GM21423 (cell line): ENCODE measurements around the gene C17orf113.

Experiments
- ATAC-seq: cut with Tn5 transposase; IDR thresholded peaks from one replicate; pipeline ENCODE4 v1.9.1; 2021; ENCODE audit warnings: mild to moderate bottlenecking, moderate library complexity; ENCODE audit not compliant: unreplicated experiment

The C17orf113 gene

DNA sequence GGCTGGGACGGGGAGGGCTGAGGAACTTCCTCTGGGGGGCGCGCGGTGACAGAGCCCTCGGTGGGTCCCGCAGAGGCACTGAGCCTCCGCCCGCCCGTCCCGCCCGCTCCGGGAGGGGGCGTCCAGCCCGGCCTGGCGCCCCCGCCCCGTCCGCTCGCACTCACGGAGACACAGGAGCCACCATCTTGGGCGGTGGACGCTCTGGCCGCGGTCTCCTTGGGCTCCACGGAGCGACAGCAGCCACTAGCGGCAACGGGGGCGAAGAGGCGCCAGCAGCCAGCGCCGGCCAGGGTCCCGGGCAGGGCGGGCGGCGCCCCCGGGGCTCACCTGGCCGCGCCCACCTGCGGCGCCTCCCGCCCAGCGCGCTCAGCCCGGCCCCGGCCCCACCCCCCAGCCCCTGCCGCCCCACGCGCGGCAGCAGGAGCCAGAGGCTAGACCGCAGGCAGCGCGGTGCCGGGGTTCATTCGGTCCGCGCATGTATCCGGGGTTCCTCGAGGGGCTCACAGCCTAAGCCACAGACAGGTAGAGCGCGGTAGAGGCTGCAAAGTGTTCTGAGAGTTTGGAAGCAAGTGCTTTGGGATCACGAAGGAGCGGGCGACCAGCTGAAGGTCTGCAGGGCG is at the start of gene C17orf113:
Gene C17orf113, minus strand, starts transcription at position 209 of the 620 bp plus-strand sequence. CDS start 7,225 bp downstream, outside the sequence.
- ATAC-seq: no peak

DNA sequence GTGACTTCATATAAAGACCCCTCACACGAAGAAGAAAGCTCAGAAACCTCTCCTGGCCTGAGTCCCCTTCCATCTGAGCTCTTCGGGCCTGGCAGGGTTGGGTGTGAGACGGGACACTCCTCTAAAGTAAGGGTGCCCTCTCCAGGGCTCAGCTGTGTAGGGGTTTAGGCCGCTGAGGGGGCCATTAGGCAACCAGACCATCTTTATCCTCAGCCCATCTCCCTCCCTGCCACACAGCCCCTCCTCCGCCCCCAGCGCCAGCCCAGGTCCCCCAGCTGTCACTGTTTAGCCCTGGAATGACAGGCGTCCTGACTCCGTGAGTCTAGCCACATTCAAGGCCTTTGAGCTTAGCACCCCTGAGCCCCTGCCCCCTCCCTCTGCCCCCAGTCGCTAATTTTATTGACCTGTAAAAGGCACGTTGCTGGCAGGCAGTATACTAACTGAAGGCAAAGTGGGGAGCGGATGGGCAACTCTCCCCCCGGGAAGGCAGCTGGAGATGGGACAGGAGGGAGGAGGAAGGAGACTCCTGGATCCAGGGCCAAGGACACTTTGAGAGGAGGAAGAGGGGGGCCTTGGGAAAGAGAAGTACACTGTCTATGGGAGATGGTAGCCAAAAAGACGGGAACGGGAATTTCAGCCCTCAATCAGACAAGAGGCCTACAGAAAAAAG is 48.5 kb upstream of the C17orf113 start:
- no peak for ATAC-seq

DNA sequence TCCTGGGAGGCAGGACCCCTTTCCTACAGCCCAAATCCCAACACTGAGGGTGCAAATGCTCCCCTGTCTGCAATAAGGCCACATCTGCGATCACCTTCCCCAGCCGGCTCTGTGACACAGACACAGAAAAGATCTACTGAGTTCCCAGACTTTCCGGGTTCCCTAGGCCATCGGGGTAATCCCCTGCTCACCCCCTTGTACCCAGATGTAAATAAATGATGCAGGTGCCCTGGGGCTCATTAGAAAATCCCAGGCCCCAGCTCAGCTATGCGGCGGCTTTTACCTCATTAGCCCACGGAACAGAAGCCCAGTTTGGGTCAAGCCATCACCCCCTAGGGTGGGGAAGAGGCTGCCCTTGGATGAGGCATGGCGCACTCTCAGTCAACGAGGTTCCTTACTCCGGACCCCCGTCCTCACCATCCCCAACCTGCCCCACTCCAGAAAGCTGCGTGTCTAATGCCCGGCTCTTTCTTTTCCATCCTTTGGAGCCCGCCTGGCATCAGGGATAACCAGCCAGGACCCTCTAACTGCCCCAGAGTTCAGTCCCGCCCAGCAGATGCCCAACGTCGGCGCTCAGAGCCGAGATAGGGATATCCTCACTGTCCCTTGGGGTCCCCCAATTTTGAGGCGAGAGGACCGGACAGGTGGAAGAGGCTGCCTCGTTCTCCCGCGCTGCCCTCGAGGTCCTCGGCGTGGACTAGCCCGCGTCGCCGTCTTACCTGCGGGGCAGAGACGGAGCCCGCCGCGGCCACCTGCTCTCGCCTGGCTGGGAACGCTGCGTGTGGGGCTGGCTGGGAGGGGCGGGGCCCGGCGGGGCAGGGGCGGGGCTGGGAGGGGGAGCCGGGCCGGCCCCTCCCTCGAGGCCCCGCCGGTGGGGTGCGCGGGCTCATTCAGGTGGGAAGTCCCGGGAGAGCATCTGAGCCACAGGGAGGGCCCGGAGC is 47.6 kb upstream of the C17orf113 start, which contains the start of gene ZNF385C:
Gene ZNF385C, minus strand, starts transcription at position 783 of the 941 bp plus-strand sequence. CDS start 35,417 bp downstream, outside the sequence.
- ATAC-seq: no peak

DNA sequence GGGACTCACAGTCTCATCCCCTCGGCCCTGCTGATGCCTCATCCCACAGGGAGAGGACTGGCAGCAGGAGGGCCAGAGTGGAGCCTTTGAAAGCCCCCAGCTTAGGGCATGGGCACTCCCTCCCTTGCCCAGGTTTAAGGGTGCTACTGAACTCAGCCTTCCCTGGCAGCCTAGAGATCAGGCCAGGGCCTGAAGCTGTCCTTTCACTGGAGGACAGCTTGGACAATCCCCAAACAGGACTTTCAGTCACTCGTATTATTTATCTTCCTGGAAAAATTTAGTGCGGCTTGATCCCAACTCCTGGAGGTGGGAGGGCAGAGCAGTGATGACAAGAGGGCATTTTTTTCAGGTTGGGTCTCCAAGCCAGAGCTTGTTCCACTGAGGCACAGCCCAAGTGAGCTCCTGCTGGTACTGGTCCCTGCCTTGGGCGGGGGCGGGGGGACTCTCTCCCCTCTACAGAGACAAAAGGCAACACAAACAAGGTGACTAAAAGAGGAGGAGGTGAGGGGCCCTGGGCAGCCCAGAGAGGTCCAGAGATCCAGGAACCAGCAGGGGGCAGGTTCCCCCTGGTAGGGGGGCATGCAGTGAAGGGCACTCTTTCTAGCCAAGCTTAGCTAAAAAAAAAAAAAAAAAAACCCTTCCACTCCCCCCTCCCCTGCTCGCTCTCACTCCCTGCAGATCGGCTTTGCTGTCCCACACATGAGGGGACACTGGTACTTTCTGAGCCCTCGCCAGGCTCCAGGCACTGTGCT is 46.1 kb upstream of the C17orf113 start:
- no peak for ATAC-seq

DNA sequence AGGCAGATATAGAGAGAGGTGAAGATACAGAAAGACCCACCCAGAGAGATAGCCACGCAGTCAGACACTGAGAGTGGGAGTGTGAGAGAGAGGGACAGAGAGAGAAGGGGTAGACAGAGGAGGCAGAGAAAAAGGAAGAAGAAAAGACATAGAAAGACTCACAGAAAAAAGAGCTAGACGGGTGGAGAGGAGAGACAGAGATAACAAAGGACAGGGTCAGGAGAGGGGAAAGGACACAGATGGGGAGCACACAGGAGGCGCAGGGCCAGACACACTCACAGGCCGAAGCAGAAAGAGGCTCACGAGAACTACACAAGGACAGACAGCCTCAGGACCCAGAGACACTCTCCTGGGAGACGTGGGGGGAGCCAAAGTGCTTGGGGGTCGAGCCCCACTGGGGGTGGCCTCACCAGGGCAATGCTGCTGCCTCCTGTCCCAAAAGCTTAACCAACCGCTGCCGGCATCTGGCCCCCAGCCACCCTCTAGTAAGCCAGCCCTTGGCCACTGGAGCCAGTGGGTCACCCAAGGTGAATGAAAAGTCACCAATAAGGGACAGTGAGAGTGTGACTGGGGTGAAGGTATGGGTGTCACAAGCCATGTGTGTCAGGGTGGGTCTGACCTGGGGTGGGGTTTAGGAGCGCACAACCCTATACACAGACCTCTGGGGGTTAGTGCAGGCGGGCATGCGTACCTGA is 44.1 kb upstream of the C17orf113 start:
- no peak for ATAC-seq

DNA sequence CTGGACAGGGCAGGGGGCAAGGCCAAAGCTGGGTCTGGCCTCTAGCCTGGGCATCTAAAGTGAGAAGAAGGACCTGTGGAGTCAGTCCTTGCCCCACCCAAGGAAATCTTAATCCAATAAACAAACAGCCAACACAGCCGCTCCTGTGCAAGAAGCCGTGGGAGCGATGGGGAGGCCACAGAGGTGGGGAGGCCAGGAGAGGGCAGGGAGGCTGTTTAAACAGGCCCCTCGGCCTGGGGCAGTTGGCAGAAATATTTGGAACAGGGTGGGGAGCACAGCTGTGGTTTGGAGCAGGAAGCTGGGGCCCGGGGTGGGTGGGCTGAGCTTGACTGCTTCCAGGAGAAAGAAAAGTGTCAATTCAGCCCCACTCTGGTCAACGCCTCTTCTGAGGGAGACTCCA is 42.5 kb upstream of the C17orf113 start:
- no peak for ATAC-seq

DNA sequence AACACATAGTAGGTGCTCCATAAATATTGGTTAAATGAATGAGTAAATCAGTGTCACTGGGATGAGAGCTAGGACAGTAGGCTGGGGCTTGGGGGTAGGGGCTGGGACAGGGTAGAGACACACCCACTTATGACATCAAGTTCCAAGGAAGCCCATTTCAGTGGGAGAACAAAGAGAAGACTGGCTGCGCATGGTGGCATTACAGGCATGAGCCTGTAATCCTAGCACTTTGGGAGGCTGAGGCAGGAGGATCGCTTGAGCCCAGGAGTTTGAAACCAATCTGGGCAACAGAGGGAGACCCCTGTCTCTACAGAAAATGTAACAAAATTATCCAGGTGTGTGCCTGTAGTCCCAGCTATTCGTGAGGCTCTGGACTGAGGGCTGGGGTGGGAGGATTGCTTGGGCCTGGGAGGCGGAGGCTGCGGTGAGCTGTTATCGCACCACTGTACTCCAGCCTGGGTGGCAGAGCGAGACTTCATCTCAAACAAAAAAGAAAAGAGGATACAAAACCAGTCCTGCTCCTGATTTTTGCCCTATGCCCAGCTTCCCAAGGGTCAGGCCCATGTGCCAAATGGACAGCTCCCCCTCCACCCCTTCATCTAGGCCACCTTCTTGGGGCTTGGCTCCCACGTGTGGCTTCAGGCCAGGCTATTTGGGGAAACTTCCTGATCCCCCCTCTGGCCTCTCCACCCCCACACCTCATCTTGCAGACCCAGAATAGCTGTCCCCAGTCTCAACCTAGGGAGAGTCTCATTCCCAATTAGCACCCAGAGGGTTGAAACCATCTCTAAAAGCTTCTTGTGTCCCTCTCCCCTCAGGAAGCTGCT is 40.8 kb upstream of the C17orf113 start:
- no peak for ATAC-seq

DNA sequence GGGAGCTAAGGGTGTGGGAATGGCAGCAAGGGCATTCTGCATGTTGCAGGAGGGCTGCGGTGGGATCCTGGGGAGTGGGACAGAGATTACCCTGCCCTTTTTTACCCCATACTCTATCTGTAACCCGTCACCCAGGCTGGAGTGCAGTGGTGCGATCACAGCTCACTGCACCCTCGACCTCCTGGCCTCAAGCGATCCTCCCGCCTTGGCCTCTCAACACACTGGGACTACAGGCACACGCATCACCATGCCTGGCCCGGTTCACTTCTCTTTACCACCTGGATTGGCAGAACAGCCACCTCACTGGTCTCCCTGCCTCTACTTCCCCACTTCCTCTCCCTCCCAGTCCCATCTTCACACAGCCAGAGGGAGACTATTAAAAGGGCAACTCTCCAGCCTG is 38.3 kb upstream of the C17orf113 start:
- ATAC-seq: no peak

DNA sequence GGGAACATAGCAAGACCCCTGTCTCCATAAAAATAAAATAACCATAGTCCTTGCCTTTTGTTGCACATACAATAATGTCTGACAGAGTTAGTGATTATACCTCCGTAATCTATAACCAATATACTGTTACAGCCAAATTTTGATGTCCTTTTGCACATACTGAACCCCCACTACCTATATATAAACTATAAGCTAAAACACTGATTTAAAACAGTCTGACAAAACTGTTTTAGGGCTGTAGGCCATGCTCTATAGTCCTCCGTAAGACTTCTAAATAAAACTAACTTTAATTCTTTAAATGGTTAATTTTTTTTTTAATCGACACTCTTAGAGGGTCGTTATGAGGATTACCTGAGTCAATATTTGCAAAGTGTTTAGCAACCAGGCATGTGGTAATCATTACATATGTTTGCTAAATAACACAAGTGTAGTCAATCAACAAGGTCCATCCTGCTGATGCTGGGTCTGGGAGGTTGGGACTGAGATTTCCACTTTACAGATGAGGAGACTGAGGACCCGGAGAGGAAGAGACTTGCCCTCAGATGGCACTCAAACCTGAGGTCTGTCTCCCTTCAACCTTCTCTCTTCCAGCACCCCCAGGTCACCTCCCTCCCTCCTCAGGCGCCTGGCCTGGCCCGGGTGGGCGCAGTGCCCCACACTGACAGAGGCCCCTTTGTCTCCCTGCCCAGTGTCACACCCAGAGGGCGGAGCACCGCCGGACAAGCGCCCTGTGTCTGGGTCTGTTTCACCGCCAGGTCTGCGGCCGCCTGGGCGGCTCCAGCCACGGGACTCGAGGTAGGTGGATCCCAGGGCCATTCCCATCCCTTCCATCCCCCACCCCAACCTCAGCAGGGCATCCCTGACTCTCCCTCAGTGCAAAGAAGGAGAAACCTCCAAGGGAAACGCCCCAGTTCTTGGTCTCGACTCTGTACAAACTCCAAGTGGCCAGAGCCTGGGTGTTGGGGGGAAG is 37.6 kb upstream of the C17orf113 start:
- ATAC-seq: no peak

DNA sequence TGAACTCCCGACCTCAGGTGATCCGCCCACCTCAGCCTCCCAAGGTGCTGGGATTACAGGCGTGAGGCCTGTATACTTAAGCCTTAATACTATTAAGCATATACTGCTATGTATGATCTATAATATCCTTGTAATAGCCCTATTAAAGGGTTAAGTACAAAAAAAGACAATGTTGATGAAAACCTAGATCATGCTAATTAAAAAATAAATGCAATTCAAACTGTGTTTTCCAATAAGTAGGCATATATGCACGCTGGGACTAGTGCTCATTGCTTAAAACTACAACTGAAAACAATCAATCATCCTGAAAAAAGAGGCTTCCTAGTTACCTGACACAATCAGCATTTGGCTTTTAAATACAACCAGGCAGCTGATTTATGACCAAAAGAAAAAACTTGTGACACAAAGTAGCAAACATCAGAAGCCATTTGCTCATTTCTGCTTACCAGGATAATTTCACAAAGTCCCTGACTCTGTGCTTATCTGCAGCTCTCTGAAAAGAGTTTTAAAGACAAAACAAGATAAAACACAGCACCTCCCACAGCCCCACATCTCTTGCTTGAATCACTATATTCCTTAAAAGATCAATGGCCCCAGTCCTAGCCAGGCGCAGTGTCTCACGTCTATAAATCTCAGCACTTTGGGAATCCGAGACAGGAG is 36.8 kb upstream of the C17orf113 start:
- no peak for ATAC-seq

DNA sequence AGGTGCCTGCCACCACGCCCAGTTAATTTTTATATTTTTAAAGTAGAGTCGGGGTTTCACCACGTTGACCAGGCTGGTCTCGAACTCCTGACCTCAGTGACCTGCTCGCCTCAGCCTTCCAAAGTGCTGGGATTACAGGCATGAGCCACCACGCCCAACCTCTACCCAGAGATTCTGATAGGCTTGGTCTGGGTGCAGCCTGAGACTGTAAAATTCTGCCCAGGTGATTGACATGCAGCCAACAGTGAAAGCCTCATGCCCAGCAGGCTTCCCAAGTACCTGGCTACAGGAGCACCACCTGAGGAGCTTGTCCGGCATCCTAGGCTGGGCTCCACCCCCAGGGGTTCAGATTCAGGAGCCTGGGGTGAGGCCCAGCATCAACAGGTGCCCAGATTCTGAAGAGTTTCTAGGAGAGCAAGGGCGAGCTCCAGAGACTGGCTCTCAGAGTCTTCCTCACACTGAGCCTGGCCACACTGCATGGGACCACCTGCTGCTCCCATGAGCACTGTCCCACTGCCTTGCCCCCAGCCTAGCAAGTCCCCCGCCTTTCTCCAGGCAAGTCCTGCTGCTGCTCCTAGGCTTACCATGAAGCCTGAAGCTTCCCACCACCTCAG is 31.2 kb upstream of the C17orf113 start:
- ATAC-seq: no peak

DNA sequence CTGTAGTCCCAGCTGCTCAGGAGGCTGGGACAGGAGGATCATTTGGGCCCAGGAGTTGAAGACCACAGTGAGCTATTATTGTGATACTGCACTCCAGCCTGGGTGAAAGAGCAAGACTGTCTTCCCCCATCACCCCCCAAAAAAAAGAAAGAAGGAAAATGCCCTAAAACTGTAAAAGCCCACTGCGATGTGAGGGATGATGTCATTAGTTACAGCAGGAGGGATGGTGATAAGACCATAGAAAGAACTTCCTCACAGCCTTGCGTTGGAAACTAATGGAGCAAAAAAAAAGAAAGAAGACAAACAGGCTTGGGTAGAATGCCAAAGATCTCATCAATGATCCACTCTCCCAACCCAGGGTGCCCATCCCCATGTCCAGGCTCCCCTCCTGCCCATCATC is 29.1 kb upstream of the C17orf113 start:
- ATAC-seq: no peak

DNA sequence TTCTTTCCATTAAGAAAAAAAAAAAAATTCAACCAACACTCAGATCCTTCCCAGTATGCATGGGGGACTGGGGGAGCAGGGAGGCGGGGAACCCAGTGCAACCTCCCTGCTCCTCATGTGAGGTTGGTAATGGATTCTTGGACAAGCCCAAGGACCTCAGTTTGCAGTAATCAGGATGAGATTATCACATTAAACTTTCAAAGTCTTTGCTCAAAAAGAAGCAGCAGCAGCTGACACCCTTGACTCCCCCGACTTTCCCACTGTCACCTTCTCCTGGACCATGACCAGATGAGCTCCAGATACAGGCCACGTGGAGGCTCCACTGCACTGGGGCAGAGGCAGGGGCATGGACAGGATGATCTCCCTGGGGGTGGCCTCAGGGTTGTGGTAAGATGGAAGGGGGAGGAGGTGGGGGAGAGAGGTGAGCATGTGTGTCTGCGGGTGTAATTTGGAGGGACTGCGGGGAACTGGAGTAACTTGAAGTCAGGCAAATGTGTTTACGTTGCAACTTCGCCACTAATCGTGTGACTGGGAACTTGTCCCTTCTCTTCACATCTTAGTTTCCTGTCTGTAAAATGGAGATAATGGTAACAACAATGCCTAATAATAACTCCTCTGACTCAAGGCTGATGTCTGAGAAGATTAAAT is 28.1 kb upstream of the C17orf113 start:
- ATAC-seq: no peak

DNA sequence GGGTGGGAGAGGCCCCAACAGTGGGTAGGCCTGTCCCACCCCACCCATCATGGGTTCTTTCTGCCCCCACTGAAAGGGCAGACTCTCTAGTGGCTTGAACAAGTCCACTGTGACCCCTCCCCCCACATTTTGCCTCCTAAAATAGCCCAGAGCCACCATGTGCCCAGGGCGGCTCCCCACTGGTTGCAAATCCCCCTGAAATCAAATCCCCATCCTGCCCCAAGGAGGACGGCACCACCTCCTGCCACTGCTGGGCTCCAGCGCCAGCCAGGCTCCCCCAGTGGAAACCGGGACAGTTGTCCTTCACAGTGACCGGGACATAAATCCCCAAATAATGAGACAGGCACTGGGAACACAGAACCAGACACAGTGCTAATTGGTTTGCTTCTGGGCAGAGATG is 27.4 kb upstream of the C17orf113 start:
- no peak for ATAC-seq

DNA sequence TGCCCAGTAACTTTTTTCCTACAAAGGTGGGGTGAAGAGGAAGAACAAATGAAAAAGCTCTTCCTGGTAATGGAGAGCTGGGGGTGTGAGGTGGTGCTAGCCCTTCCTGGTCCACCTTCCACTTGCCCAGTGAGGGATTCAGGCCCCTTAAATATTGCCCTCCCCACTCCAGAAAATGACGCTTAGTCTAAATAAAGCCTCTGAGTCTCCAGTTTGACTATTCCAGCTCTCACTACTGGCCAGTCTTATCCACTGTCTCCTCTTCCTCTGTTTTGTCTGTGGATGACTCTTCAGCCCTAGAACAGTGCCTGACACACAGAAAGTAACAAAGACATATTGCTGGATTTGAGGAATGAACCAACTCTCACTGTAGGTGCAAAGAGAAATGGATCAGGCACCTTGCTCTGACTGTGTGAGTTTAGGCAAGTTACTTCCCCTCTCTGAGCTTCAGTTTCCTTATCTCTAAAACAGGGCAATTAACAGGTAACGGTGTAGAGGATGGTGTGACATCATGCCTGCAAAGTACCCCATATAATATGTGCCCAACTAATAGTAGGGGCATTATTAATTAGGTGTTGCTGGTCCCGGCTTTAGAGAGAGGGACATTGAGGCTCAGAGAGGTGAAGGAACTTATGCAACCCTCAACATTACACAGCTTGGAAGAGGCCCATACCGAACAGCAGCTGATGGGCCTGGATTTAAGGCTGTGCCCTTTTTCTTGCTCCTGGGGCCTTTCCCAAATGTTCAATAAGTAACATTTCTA is 26.6 kb upstream of the C17orf113 start:
- ATAC-seq: no peak

DNA sequence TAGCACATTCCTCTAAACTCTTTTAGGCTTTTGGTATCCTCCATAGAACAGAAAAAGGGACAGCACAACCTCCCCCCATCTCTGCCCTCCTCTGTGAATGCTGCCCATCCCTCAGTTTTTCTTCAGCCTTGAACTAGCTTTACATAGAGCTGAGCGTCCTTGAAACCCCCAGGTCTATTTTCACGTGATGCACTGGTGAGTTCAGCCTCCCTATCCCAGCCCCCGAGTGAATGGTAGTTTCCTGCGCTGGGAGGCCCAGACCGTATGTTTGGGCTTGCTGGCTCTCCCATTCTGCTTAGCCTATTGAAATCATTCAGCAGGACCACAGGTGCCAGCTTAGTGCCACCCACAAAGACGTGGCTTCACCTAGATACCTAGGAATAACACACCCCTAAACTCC is 25.4 kb upstream of the C17orf113 start:
- no peak for ATAC-seq
